ENCODE measurements around the gene IL1F10. TPM values are rescaled to one million over a fixed set of nuclear protein-coding genes. Genes with fewer than 3 reads are reported as not detected.

Gene IL1F10
- total RNA-seq, 1 donor from 2014 or later = not detected

DNA sequence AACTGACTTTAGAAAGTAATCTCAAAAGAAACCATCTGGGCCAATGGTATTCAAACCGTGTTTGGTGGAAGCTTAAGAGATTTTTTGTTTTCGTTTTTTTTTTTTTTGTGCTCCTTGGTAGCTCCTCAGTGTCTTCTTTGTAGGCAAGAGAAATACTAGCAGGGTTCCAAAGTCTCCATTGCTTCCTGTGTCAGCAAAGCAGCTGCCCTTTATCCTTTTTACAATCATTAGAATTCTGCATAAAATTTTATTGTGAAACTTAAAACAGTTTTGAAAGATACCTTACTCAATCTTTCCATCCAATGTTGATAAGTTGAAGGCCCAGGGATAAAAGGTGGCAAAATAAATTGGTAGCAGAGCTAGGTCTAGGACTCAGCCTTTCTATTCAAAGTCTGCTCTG lies 479 bp downstream of the IL1F10 start:
- H3K36me3 Mint-ChIP-seq (ENCODE audit: unreplicated experiment) = no peaks in the 10 kb centered on the region
- H3K4me3 Mint-ChIP-seq (ENCODE audit: unreplicated experiment) = no peak overlapping the region
- H3K9me3 Mint-ChIP-seq (ENCODE audit: unreplicated experiment) = peaks cover 3% of the 10 kb centered on the region
- H3K4me1 Mint-ChIP-seq (ENCODE audit: unreplicated experiment) = no peaks in the 10 kb centered on the region
- peaks cover 51% of the 10 kb centered on the region for H3K27me3 Mint-ChIP-seq (ENCODE audit: unreplicated experiment)
- H3K27ac Mint-ChIP-seq (ENCODE audit: unreplicated experiment) = no peak overlapping the region
- no peak for DNase-seq (ENCODE audit: extremely low spot score, unreplicated experiment)
- TF ChIP-seq, protein P1, sequence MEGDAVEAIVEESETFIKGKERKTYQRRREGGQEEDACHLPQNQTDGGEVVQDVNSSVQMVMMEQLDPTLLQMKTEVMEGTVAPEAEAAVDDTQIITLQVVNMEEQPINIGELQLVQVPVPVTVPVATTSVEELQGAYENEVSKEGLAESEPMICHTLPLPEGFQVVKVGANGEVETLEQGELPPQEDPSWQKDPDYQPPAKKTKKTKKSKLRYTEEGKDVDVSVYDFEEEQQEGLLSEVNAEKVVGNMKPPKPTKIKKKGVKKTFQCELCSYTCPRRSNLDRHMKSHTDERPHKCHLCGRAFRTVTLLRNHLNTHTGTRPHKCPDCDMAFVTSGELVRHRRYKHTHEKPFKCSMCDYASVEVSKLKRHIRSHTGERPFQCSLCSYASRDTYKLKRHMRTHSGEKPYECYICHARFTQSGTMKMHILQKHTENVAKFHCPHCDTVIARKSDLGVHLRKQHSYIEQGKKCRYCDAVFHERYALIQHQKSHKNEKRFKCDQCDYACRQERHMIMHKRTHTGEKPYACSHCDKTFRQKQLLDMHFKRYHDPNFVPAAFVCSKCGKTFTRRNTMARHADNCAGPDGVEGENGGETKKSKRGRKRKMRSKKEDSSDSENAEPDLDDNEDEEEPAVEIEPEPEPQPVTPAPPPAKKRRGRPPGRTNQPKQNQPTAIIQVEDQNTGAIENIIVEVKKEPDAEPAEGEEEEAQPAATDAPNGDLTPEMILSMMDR (IDR thresholded peaks at IDR 0.05) = no peak

GRCh38 chr2:113068706-113069485 lies 1.1 kb downstream of the IL1F10 start:
- no peak overlapping the region for H3K27ac Mint-ChIP-seq (ENCODE audit: unreplicated experiment)
- H3K36me3 Mint-ChIP-seq (ENCODE audit: unreplicated experiment) = no peaks in the 10 kb centered on the region
- DNase-seq (ENCODE audit: extremely low spot score, unreplicated experiment) = no peak
- H3K9me3 Mint-ChIP-seq (ENCODE audit: unreplicated experiment) = peaks cover 3% of the 10 kb centered on the region
- H3K4me3 Mint-ChIP-seq (ENCODE audit: unreplicated experiment) = no peak overlapping the region
- TF ChIP-seq, protein P1 (IDR thresholded peaks at IDR 0.05) = no peak
- peaks cover 52% of the 10 kb centered on the region for H3K27me3 Mint-ChIP-seq (ENCODE audit: unreplicated experiment)
- H3K4me1 Mint-ChIP-seq (ENCODE audit: unreplicated experiment) = no peaks in the 10 kb centered on the region

GRCh38 chr2:113069676-113070605 lies 2.2 kb downstream of the IL1F10 start:
- no peaks in the 10 kb centered on the region for H3K36me3 Mint-ChIP-seq (ENCODE audit: unreplicated experiment)
- DNase-seq (ENCODE audit: extremely low spot score, unreplicated experiment) = peak; percentile 65
- H3K27ac Mint-ChIP-seq (ENCODE audit: unreplicated experiment) = no peak overlapping the region
- peaks cover 54% of the 10 kb centered on the region for H3K27me3 Mint-ChIP-seq (ENCODE audit: unreplicated experiment)
- peaks cover 3% of the 10 kb centered on the region for H3K9me3 Mint-ChIP-seq (ENCODE audit: unreplicated experiment)
- TF ChIP-seq, protein P1 (IDR thresholded peaks at IDR 0.05) = no peak
- H3K4me1 Mint-ChIP-seq (ENCODE audit: unreplicated experiment) = no peaks in the 10 kb centered on the region
- H3K4me3 Mint-ChIP-seq (ENCODE audit: unreplicated experiment) = no peak overlapping the region

GRCh38 chr2:113070606-113070975 lies 2.8 kb downstream of the IL1F10 start:
- no peak for DNase-seq (ENCODE audit: extremely low spot score, unreplicated experiment)
- Mint-ChIP-seq H3K36me3 (ENCODE audit: unreplicated experiment) (no peaks in the 10 kb centered on the region), H3K27ac (ENCODE audit: unreplicated experiment) (no peak overlapping the region), H3K4me1 (ENCODE audit: unreplicated experiment) (no peaks in the 10 kb centered on the region), H3K4me3 (ENCODE audit: unreplicated experiment) (no peak overlapping the region), H3K27me3 (ENCODE audit: unreplicated experiment) (peaks cover 57% of the 10 kb centered on the region), H3K9me3 (ENCODE audit: unreplicated experiment) (no peaks in the 10 kb centered on the region)
- TF ChIP-seq, protein P1 (IDR thresholded peaks at IDR 0.05) = no peak

DNA sequence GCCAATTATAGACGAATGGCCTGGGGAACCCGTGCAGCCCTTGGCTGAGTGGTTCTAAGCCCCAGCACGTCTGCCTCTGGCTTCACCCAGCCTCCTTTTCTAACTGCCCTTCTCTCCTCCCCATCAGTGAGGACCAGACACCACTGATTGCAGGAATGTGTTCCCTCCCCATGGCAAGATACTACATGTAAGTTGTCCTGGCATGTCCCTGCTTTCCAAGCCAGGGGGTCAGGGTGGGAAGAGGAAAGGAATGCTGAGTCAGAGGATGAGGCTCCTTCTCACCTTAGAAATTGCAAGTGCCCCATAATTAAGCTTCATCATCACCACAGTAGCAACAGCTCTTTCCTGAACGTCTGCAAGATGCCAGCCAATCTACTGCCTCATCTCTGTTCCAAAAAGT lies 4.8 kb downstream of the IL1F10 start:
- DNase-seq (ENCODE audit: extremely low spot score, unreplicated experiment) = no peak
- H3K4me1 Mint-ChIP-seq (ENCODE audit: unreplicated experiment) = no peaks in the 10 kb centered on the region
- peaks cover 63% of the 10 kb centered on the region for H3K27me3 Mint-ChIP-seq (ENCODE audit: unreplicated experiment)
- H3K4me3 Mint-ChIP-seq (ENCODE audit: unreplicated experiment) = no peak overlapping the region
- TF ChIP-seq, protein P1 (IDR thresholded peaks at IDR 0.05) = no peak
- no peaks in the 10 kb centered on the region for H3K9me3 Mint-ChIP-seq (ENCODE audit: unreplicated experiment)
- H3K27ac Mint-ChIP-seq (ENCODE audit: unreplicated experiment) = no peak overlapping the region
- H3K36me3 Mint-ChIP-seq (ENCODE audit: unreplicated experiment) = no peaks in the 10 kb centered on the region

Measured in osteocyte (in vitro differentiated cells).